Lower lobe of right lung (tissue), 2 donors: Measurements from ENCODE around the gene SLC1A4. TPM values are rescaled to one million over a fixed set of nuclear protein-coding genes. Genes with fewer than 3 reads are reported as not detected.
"Not testable (repeated sequence)": the region's sequence is repeated elsewhere in the genome, so short reads cannot be mapped to it uniquely, and the experiment has no call there.

ENCODE experiments used
- ATAC-seq, 2 donors: fragments of 200-7000 bp; cut with Tn5 transposase; one replicate each; pipeline ENCODE4 v1.9.1; 2020 to 2022; ENCODE audit warnings: mild to moderate bottlenecking in 2 of 2, moderate library complexity in 2 of 2
- DNase-seq: peaks from one replicate; pipeline ENCODE4 v3.0.0-alpha.2; 2020
- H3K27ac ChIP-seq: fragments of 200-600 bp; one replicate; pipeline ENCODE4 v1.8.0; 2022
- H3K27me3 ChIP-seq: fragments of 200-600 bp; one replicate; pipeline ENCODE4 v1.8.0; 2022; ENCODE audit warnings: low read depth
- H3K36me3 ChIP-seq: fragments of 200-600 bp; one replicate; pipeline ENCODE4 v1.8.0; 2022; ENCODE audit warnings: mild to moderate bottlenecking
- H3K4me1 ChIP-seq: fragments of 200-600 bp; one replicate; pipeline ENCODE4 v1.8.0; 2022
- H3K4me3 ChIP-seq: fragments of 200-600 bp; one replicate; pipeline ENCODE4 v1.8.0; 2022; ENCODE audit warnings: mild to moderate bottlenecking
- H3K9me3 ChIP-seq: fragments of 200-600 bp; one replicate; pipeline ENCODE4 v1.8.0; 2022
- CTCF ChIP-seq: fragments of 200-600 bp; IDR thresholded peaks from one replicate; pipeline ENCODE4 v1.8.0; 2022; ENCODE audit warnings: antibody characterized with exemption, mild to moderate bottlenecking
- intact Hi-C: fragments of 100-400 bp; cut with DNase I; formaldehyde crosslinking; loops from one replicate; pipeline ENCODE4 v1.11.0; 2022
- total RNA-seq: library from RNA; stranded (reverse); fragmentation: NEBNext Ultra II Directional; extraction: Animal tissue kit (Norgen Biotek cat#: 25700); gene quantifications from one replicate; pipeline ENCODE4 v1.2.1, GENCODE V29; 2021
- donor health status: DM: no; HTN: yes; CAD: no; lungs with severe emphysema.

The SLC1A4 gene
- total RNA-seq, 1 donor from 2014 or later = 9.7 TPM

- H3K9me3 ChIP-seq = no peaks in the 10 kb centered on the region
These were observed 30.5 kb downstream of the SLC1A4 start for GRCh38 chr2:65019675-65020195.

GRCh38 chr2:65020251-65020650, 31.1 kb downstream of the SLC1A4 start:
- ATAC-seq, H3K27me3 ChIP-seq, H3K27ac ChIP-seq, DNase-seq, H3K4me3 ChIP-seq, intact Hi-C loops, H3K4me1 ChIP-seq, H3K9me3 ChIP-seq: not testable (repeated sequence)
- H3K36me3 ChIP-seq = peaks cover 45% of the 10 kb centered on the region

More at GRCh38 chr2:65019675-65020195, 30.5 kb downstream of the SLC1A4 start:
- Histone ChIP-seq H3K27me3 (no peaks in the 10 kb centered on the region), H3K27ac (no peak overlapping the region), H3K36me3 (peaks cover 45% of the 10 kb centered on the region), H3K4me1 (peaks cover 9% of the 10 kb centered on the region), H3K4me3 (no peak overlapping the region)
- intact Hi-C loops = no loop called here
- ATAC-seq (no peak), DNase-seq (no peak)
- TF ChIP-seq CTCF = no peak

- peaks cover 37% of the 10 kb centered on the region for H3K36me3 ChIP-seq
- no peaks in the 10 kb centered on the region for H3K27me3 ChIP-seq
- no peak overlapping the region for H3K4me3 ChIP-seq
- no peak for TF ChIP-seq CTCF
- no peaks in the 10 kb centered on the region for H3K9me3 ChIP-seq
- H3K4me1 ChIP-seq = peaks cover 9% of the 10 kb centered on the region
- ATAC-seq (no peak), DNase-seq (no peak)
- no peak overlapping the region for H3K27ac ChIP-seq
- intact Hi-C loops = no loop called here
These were observed 31.8 kb downstream of the SLC1A4 start for GRCh38 chr2:65020943-65021528.

- Histone ChIP-seq H3K9me3 (no peaks in the 10 kb centered on the region), H3K4me1 (peaks cover 8% of the 10 kb centered on the region), H3K27ac (no peak overlapping the region), H3K4me3 (no peak overlapping the region), H3K36me3 (peaks cover 31% of the 10 kb centered on the region), H3K27me3 (no peaks in the 10 kb centered on the region)
- ATAC-seq (no peak), DNase-seq (no peak)
- intact Hi-C loops = no loop called here
- no peak for TF ChIP-seq CTCF
These were observed 32.5 kb downstream of the SLC1A4 start for GRCh38 chr2:65021709-65022108.

- Histone ChIP-seq H3K9me3 (no peaks in the 10 kb centered on the region), H3K27me3 (no peaks in the 10 kb centered on the region), H3K4me3 (no peak overlapping the region), H3K27ac (no peak overlapping the region), H3K4me1 (peaks cover 3% of the 10 kb centered on the region), H3K36me3 (peaks cover 28% of the 10 kb centered on the region)
- DNase-seq = no peak
- intact Hi-C loops = no loop called here
- no peak for TF ChIP-seq CTCF
- ATAC-seq = no peak
These were observed 33.0 kb downstream of the SLC1A4 start for GRCh38 chr2:65022189-65022588.

GRCh38 chr2:65023742-65024141, 34.5 kb downstream of the SLC1A4 start:
- Histone ChIP-seq H3K36me3 (peaks cover 22% of the 10 kb centered on the region), H3K27me3 (no peaks in the 10 kb centered on the region), H3K27ac (no peak overlapping the region), H3K4me1 (peaks cover 12% of the 10 kb centered on the region), H3K4me3 (no peak overlapping the region), H3K9me3 (no peaks in the 10 kb centered on the region)
- TF ChIP-seq CTCF = no peak
- DNase-seq (no peak), ATAC-seq (no peak)
- intact Hi-C loops = no loop called here
